ENCODE data around the gene IGFALS.

Gene IGFALS

GRCh38 chr16:1818873-1819525, 25.5 kb upstream of the IGFALS start:
- DNase-seq (ENCODE audit: low read depth) = no peak
- H3K4me3 ChIP-seq (ENCODE audit: low read depth, low read length) = no peak overlapping the region
- TF ChIP-seq MAX (IDR thresholded peaks at IDR 0.05; ENCODE audit: low read depth, low read length) (no peak), CTCF (IDR thresholded peaks at IDR 0.05; ENCODE audit: low read depth, low read length) (no peak), POLR2A (IDR thresholded peaks at IDR 0.05; ENCODE audit: extremely low read depth, insufficient read length) (no peak), MYC (IDR thresholded peaks at IDR 0.05; ENCODE audit: low read depth, low read length) (no peak)

DNA sequence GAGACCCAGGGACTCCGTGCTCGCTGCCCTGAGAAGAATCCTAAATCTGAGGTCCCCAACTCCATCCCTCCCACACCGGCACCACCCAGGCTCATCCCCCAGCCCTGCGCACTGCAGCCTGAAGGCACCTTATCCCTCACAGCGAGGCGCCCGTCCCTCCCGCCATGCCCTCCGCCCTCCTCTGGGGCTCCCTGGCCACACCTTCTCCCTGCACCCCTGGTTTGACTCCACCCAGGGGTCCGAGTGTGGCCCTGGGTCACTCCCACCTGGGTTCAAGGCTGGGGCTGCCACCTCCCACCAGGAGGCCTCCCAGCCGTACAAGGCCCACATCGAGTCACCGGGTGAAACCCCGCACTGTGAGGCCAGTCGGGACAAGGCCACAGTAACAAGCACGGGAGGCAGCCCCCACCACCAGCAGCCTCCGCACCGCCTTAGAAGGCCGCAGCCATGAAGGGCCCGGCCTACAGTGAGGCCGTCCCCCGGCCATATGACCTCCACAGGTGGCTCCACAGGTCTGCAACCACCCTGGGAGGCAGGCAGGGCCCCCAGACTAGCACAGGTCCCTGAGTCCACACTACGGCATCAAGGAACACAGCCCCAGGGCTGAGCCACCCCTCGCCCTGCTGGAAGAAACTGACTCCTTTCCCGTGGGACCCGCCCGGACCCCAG, 24.8 kb upstream of the IGFALS start:
- H3K4me3 ChIP-seq (ENCODE audit: low read depth, low read length) = no peak overlapping the region
- TF ChIP-seq MAX (IDR thresholded peaks at IDR 0.05; ENCODE audit: low read depth, low read length) (no peak), MYC (IDR thresholded peaks at IDR 0.05; ENCODE audit: low read depth, low read length) (no peak), CTCF (IDR thresholded peaks at IDR 0.05; ENCODE audit: low read depth, low read length) (no peak), POLR2A (IDR thresholded peaks at IDR 0.05; ENCODE audit: extremely low read depth, insufficient read length) (no peak)
- DNase-seq (ENCODE audit: low read depth) = no peak

- no peak overlapping the region for H3K4me3 ChIP-seq (ENCODE audit: low read depth, low read length)
- no peak for DNase-seq (ENCODE audit: low read depth)
- no peak for TF ChIP-seq MAX (IDR thresholded peaks at IDR 0.05; ENCODE audit: low read depth, low read length)
- no peak for TF ChIP-seq CTCF (IDR thresholded peaks at IDR 0.05; ENCODE audit: low read depth, low read length)
- no peak for TF ChIP-seq POLR2A (IDR thresholded peaks at IDR 0.05; ENCODE audit: extremely low read depth, insufficient read length)
- TF ChIP-seq MYC (IDR thresholded peaks at IDR 0.05; ENCODE audit: low read depth, low read length) = no peak
These were observed 24.2 kb upstream of the IGFALS start for GRCh38 chr16:1817716-1818115.

- no peak for DNase-seq (ENCODE audit: low read depth)
- no peak for TF ChIP-seq MAX (IDR thresholded peaks at IDR 0.05; ENCODE audit: low read depth, low read length)
- no peak for TF ChIP-seq MYC (IDR thresholded peaks at IDR 0.05; ENCODE audit: low read depth, low read length)
- TF ChIP-seq POLR2A (IDR thresholded peaks at IDR 0.05; ENCODE audit: extremely low read depth, insufficient read length) = no peak
- no peak for TF ChIP-seq CTCF (IDR thresholded peaks at IDR 0.05; ENCODE audit: low read depth, low read length)
- H3K4me3 ChIP-seq (ENCODE audit: low read depth, low read length) = no peak overlapping the region
These were observed 23.7 kb upstream of the IGFALS start for GRCh38 chr16:1817276-1817589.

- TF ChIP-seq CTCF (IDR thresholded peaks at IDR 0.05; ENCODE audit: low read depth, low read length) (no peak), MYC (IDR thresholded peaks at IDR 0.05; ENCODE audit: low read depth, low read length) (no peak), MAX (IDR thresholded peaks at IDR 0.05; ENCODE audit: low read depth, low read length) (no peak), POLR2A (IDR thresholded peaks at IDR 0.05; ENCODE audit: extremely low read depth, insufficient read length) (no peak)
- H3K4me3 ChIP-seq (ENCODE audit: low read depth, low read length) = no peak overlapping the region
- DNase-seq (ENCODE audit: low read depth) = no peak
These were observed 23.1 kb upstream of the IGFALS start for GRCh38 chr16:1816396-1817275.

Data from NB4 (cell line).